HCT116 (cell line): ENCODE data around the gene POMGNT1. TPM values are rescaled to one million over a fixed set of nuclear protein-coding genes. Genes with fewer than 3 reads are reported as not detected.

Experiments
- ATAC-seq: fragments of 200-7000 bp; cut with Tn5 transposase; 2 replicates; pipeline ENCODE4 v1.9.1; 2020; ENCODE audit warnings: mild to moderate bottlenecking, moderate library complexity
- BruUV-seq: library from RNA; stranded (reverse); fragments of 400-500 nt; replicated peaks from 2 replicates; lab custom pipeline; 2021; lab: Mats Ljungman, UMichigan
- CTCF ChIA-PET: fragments of 300-600 bp; sonication (Branson Sonifier 250); formaldehyde crosslinking; loops from one replicate; lab custom pipeline; 2021; ENCODE audit warnings: antibody characterized with exemption; lab: Charles Lee
- POLR2A ChIA-PET: fragments of 300-600, 350-600 bp; sonication (Branson Sonifier 250); formaldehyde crosslinking; loops from one replicate; lab custom pipeline; 2021; ENCODE audit warnings: antibody characterized with exemption; lab: Charles Lee
- RAD21 ChIA-PET, 2 experiments: fragments of 300-600 bp; sonication (Branson Sonifier 250); formaldehyde crosslinking; loops; one replicate each; lab custom pipeline; 2023; ENCODE audit warnings: low total read pairs in 2 of 2; ENCODE audit not compliant: uncharacterized antibody in 2 of 2, unreplicated experiment in 2 of 2, low non-redundant PET in 1 of 2; lab: Charles Lee
- DNase-seq: peaks from one replicate; pipeline ENCODE4 v3.0.0-alpha.2; 2010; ENCODE audit warnings: low read depth, low spot score
- H2AFZ ChIP-seq: fragments of 200-600 bp; shearing (Covaris generic), sonication (generic); 2 replicates; pipeline ENCODE4 v1.6.1; 2017; ENCODE audit warnings: low read depth, mixed run types, mixed read lengths, antibody characterized with exemption, low read length; ENCODE audit not compliant: poor library complexity, severe bottlenecking
- H3K27ac ChIP-seq: 2 replicates; pipeline ENCODE4 v1.5.1; 2012; ENCODE audit warnings: low read depth, low read length
- H3K27me3 ChIP-seq: fragments of 200-600 bp; sonication (generic); 2 replicates; pipeline ENCODE4 v1.6.1; 2016; ENCODE audit warnings: mixed run types, low read length, mixed read lengths; ENCODE audit not compliant: insufficient read depth
- H3K36me3 ChIP-seq, 2 experiments: fragments of 200-500 bp in 1 of 2; fragments of 200-600 bp in 1 of 2; sonication (Bioruptor generic) in 1 of 2; sonication (generic) in 1 of 2; 2 replicates each; pipeline versions ENCODE4 v1.5.1 to v1.6.1; 2014 to 2016; ENCODE audit warnings: low read length in 2 of 2, inconsistent platforms in 1 of 2, mixed read lengths in 1 of 2, mixed run types in 1 of 2; ENCODE audit not compliant: insufficient read depth in 2 of 2, control insufficient read depth in 1 of 2
- H3K4me1 ChIP-seq, 2 experiments: fragments of 200-600 bp in 1 of 2; sonication (generic) in 1 of 2; 2 replicates each; pipeline versions ENCODE4 v1.5.1 to v1.6.1; 2012 to 2017; ENCODE audit warnings: low read length in 2 of 2, inconsistent platforms in 1 of 2, mild to moderate bottlenecking in 1 of 2, mixed read lengths in 1 of 2, mixed run types in 1 of 2, moderate library complexity in 1 of 2; ENCODE audit not compliant: insufficient read depth in 2 of 2, control insufficient read depth in 1 of 2
- H3K4me2 ChIP-seq: fragments of 200-600 bp; sonication (generic); 2 replicates; pipeline ENCODE4 v1.6.1; 2017; ENCODE audit warnings: mixed run types, low read length, mixed read lengths
- H3K4me3 ChIP-seq, 2 experiments: fragments of 200-600 bp in 1 of 2; sonication (generic) in 1 of 2; replicated peaks in 1 of 2; 2 replicates each; pipeline ENCODE4 v1.5.1; 2011 to 2016; ENCODE audit warnings: low read length in 2 of 2, control low read depth in 1 of 2, low read depth in 1 of 2, mild to moderate bottlenecking in 1 of 2, mixed read lengths in 1 of 2, mixed run types in 1 of 2
- H3K79me2 ChIP-seq: fragments of 200-600 bp; sonication (generic); 2 replicates; pipeline ENCODE4 v1.6.1; 2017; ENCODE audit warnings: mild to moderate bottlenecking, mixed run types, low read length, moderate library complexity, mixed read lengths; ENCODE audit not compliant: insufficient read depth
- H3K9ac ChIP-seq: fragments of 200-600 bp; sonication (generic); 2 replicates; pipeline ENCODE4 v1.6.1; 2016; ENCODE audit warnings: low read length, mixed read lengths
- H3K9me2 ChIP-seq: fragments of 200-600 bp; sonication (generic), shearing (Covaris generic); 2 replicates; pipeline ENCODE4 v1.6.1; 2017; ENCODE audit warnings: mixed run types, mild to moderate bottlenecking, moderate library complexity; ENCODE audit not compliant: insufficient read depth
- H3K9me3 ChIP-seq, 2 experiments: fragments of 200-500 bp in 1 of 2; fragments of 200-600 bp in 1 of 2; sonication (Bioruptor generic) in 1 of 2; sonication (generic) in 1 of 2; 2 replicates each; pipeline ENCODE4 v1.6.1; 2014 to 2017; ENCODE audit warnings: low read length in 2 of 2, mixed read lengths in 2 of 2, inconsistent platforms in 1 of 2, low read depth in 1 of 2, mild to moderate bottlenecking in 1 of 2, mixed run types in 1 of 2, moderate library complexity in 1 of 2; ENCODE audit not compliant: control insufficient read depth in 1 of 2, insufficient read depth in 1 of 2
- H4K20me1 ChIP-seq: fragments of 200-600 bp; sonication (generic), shearing (Covaris generic); 2 replicates; pipeline ENCODE4 v1.6.1; 2017; ENCODE audit warnings: mixed run types, mild to moderate bottlenecking, moderate library complexity; ENCODE audit not compliant: insufficient read depth
- EGR1 ChIP-seq: IDR thresholded peaks from 2 replicates; pipeline ENCODE4 v1.6.1; 2012; ENCODE audit warnings: low read depth
- EZH2phosphoT487 ChIP-seq: fragments of 200-600 bp; IDR thresholded peaks from 2 replicates; pipeline ENCODE4 v1.6.1; 2018; ENCODE audit warnings: antibody characterized with exemption, borderline replicate concordance
- JUND ChIP-seq: IDR thresholded peaks from 2 replicates; pipeline ENCODE4 v1.6.1; 2012
- POLR2AphosphoS5 ChIP-seq: IDR thresholded peaks from 2 replicates; pipeline ENCODE4 v1.6.1; 2011; ENCODE audit warnings: mild to moderate bottlenecking, low read depth, low read length, moderate library complexity
- SIN3A ChIP-seq: IDR thresholded peaks from 2 replicates; pipeline ENCODE4 v1.6.1; 2012; ENCODE audit warnings: low read depth
- SRF ChIP-seq: IDR thresholded peaks from 2 replicates; pipeline ENCODE4 v1.6.1; 2012; ENCODE audit warnings: low read depth
- YY1 ChIP-seq: IDR thresholded peaks from 2 replicates; pipeline ENCODE4 v1.6.1; 2011; ENCODE audit warnings: low read length, low read depth, moderate library complexity, mild to moderate bottlenecking; ENCODE audit not compliant: insufficient replicate concordance; ENCODE audit errors: extremely low read depth
- ZFX ChIP-seq: fragments of 450-650 bp; IDR thresholded peaks from 2 replicates; pipeline ENCODE4 v1.6.1; 2017
- intact Hi-C: fragments of 100-400 bp; cut with micrococcal nuclease; formaldehyde crosslinking; loops from 2 replicates; pipeline ENCODE4 v1.10.0; 2022
- total RNA-seq: library from RNA; stranded (reverse); gene quantifications from one replicate; pipeline ENCODE4 v1.2.1, GENCODE V29; 2021; ENCODE audit not compliant: unreplicated experiment
- TF ChIP-seq, protein P1 (sequence below): IDR thresholded peaks from 2 replicates; pipeline ENCODE4 v1.6.1; 2012
- TF ChIP-seq, protein P2 (sequence below): IDR thresholded peaks from 2 replicates; pipeline ENCODE4 v1.6.1; 2012; ENCODE audit warnings: low read depth

Gene POMGNT1
- total RNA-seq, 1 experiment from 2014 or later: 97.7 TPM

- BruUV-seq: no TSS peak
- CTCF ChIA-PET: no interaction called here
- no peak overlapping the region for H3K4me3 ChIP-seq
- TF ChIP-seq EZH2phosphoT487 (no peak), JUND (no peak), ZFX (no peak), EGR1 (no peak), POLR2AphosphoS5 (no peak), SRF (no peak), SIN3A (no peak), YY1 (no peak)
- TF ChIP-seq, protein P1, sequence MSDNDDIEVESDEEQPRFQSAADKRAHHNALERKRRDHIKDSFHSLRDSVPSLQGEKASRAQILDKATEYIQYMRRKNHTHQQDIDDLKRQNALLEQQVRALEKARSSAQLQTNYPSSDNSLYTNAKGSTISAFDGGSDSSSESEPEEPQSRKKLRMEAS: no peak
- TF ChIP-seq, protein P2, sequence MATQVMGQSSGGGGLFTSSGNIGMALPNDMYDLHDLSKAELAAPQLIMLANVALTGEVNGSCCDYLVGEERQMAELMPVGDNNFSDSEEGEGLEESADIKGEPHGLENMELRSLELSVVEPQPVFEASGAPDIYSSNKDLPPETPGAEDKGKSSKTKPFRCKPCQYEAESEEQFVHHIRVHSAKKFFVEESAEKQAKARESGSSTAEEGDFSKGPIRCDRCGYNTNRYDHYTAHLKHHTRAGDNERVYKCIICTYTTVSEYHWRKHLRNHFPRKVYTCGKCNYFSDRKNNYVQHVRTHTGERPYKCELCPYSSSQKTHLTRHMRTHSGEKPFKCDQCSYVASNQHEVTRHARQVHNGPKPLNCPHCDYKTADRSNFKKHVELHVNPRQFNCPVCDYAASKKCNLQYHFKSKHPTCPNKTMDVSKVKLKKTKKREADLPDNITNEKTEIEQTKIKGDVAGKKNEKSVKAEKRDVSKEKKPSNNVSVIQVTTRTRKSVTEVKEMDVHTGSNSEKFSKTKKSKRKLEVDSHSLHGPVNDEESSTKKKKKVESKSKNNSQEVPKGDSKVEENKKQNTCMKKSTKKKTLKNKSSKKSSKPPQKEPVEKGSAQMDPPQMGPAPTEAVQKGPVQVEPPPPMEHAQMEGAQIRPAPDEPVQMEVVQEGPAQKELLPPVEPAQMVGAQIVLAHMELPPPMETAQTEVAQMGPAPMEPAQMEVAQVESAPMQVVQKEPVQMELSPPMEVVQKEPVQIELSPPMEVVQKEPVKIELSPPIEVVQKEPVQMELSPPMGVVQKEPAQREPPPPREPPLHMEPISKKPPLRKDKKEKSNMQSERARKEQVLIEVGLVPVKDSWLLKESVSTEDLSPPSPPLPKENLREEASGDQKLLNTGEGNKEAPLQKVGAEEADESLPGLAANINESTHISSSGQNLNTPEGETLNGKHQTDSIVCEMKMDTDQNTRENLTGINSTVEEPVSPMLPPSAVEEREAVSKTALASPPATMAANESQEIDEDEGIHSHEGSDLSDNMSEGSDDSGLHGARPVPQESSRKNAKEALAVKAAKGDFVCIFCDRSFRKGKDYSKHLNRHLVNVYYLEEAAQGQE: no peak
- TF ChIP-seq, all 23 proteins: peak for 0
- no peak overlapping the region for H2AFZ ChIP-seq
- H3K27ac ChIP-seq: no peak overlapping the region
- intact Hi-C loops: no loop called here
- H3K9me2 ChIP-seq: no peaks in the 10 kb centered on the region
- ChIA-PET RAD21 (no interaction called here), POLR2A (no interaction called here)
- no peaks in the 10 kb centered on the region for H3K79me2 ChIP-seq
- no peak for DNase-seq
- no peak overlapping the region for H3K9ac ChIP-seq
- ATAC-seq: no peak
- H3K9me3 ChIP-seq: no peaks in the 10 kb centered on the region
- no peak overlapping the region for H3K4me2 ChIP-seq
- no peaks in the 10 kb centered on the region for H4K20me1 ChIP-seq
- H3K4me1 ChIP-seq: no peaks in the 10 kb centered on the region
- no peaks in the 10 kb centered on the region for H3K27me3 ChIP-seq
- H3K36me3 ChIP-seq: no peaks in the 10 kb centered on the region
Observed at GRCh38 chr1:46152016-46152415, 46.2 kb downstream of the POMGNT1 start.
